AG04450 (cell line): ENCODE measurements around the gene SOSTDC1. TPM values are rescaled to one million over a fixed set of nuclear protein-coding genes. Genes with fewer than 3 reads are reported as not detected.

ENCODE experiments used
- CTCF ChIA-PET: fragments of 300-600, 350-600 bp; formaldehyde crosslinking; extraction: SDS; loops from one replicate; lab custom pipeline; 2022; ENCODE audit warnings: antibody characterized with exemption, inconsistent platforms; lab: Charles Lee
- POLR2A ChIA-PET: fragments of 350-600 bp; formaldehyde crosslinking; extraction: SDS; loops from one replicate; lab custom pipeline; 2021; ENCODE audit warnings: antibody characterized with exemption, inconsistent platforms; lab: Yijun Ruan, JAX
- DNase-seq: peaks from one replicate; pipeline ENCODE4 v3.0.0-alpha.2; 2011; ENCODE audit warnings: low read depth, low spot score
- H3K27ac ChIP-seq: one replicate; pipeline ENCODE4 v1.5.1; 2012; ENCODE audit warnings: low read depth, low read length, control low read depth
- H3K27me3 ChIP-seq: one replicate; pipeline ENCODE4 v1.6.0; 2012; ENCODE audit warnings: low read length; ENCODE audit not compliant: control insufficient read depth, insufficient read depth
- H3K4me3 ChIP-seq: 2 replicates; pipeline ENCODE4 v1.5.1; 2011; ENCODE audit warnings: mild to moderate bottlenecking, low read depth, low read length, control low read depth
- H3K9me3 ChIP-seq: 2 replicates; pipeline ENCODE4 v1.5.1; 2012; ENCODE audit warnings: low read length; ENCODE audit not compliant: control insufficient read depth, insufficient read depth
- CTCF ChIP-seq: IDR thresholded peaks from 2 replicates; pipeline ENCODE4 v1.5.1; 2011; ENCODE audit warnings: low read depth, low read length, control low read depth, inconsistent platforms
- polyA plus RNA-seq: library from polyadenylated mRNA; depleted of rRNA; stranded (reverse); fragments of >200 nt; gene quantifications from 2 replicates; pipeline ENCODE4 v1.2.3, GENCODE V29; 2011

SOSTDC1 gene
- polyA plus RNA-seq, 1 experiment = 0.11 TPM

GRCh38 chr7:16422917-16423316 is 42.6 kb downstream of the SOSTDC1 start:
- Histone ChIP-seq H3K4me3 (no peak overlapping the region), H3K27ac (no peak overlapping the region), H3K9me3 (no peaks in the 10 kb centered on the region), H3K27me3 (no peaks in the 10 kb centered on the region)
- ChIA-PET CTCF (interaction anchor here (1.4 kb wide), 1 partner anchor 142 kb away, joined by 3 read pairs; no protein-coding TSS in a partner anchor), POLR2A (no interaction called here)
- TF ChIP-seq CTCF = no peak
- no peak for DNase-seq

- ChIA-PET POLR2A (no interaction called here), CTCF (interaction anchor here (1.4 kb wide), 1 partner anchor 143 kb away, joined by 3 read pairs; no protein-coding TSS in a partner anchor)
- Histone ChIP-seq H3K27me3 (no peaks in the 10 kb centered on the region), H3K4me3 (no peak overlapping the region), H3K27ac (no peak overlapping the region), H3K9me3 (no peaks in the 10 kb centered on the region)
- no peak for DNase-seq
- TF ChIP-seq CTCF = no peak
These were observed 43.5 kb downstream of the SOSTDC1 start for GRCh38 chr7:16422103-16422435.

- ChIA-PET POLR2A (interaction anchor here (1.2 to 1.7 kb wide), 4 partner anchors 74 to 224 kb away, joined by 3 to 7 read pairs (median 4); partner anchors contain the start of genes ANKMY2 and BZW2), CTCF (interaction anchor here (1.4 to 1.9 kb wide), 2 partner anchors 28 to 143 kb away, joined by 3 to 6 read pairs; no protein-coding TSS in a partner anchor)
- TF ChIP-seq CTCF = no peak
- Histone ChIP-seq H3K4me3 (peak within 1 kb of the TSS; percentile 65), H3K9me3 (no peaks in the 10 kb centered on the region), H3K27ac (peak within 1 kb of the TSS; percentile 95), H3K27me3 (no peaks in the 10 kb centered on the region)
- no peak for DNase-seq
These were observed 44.0 kb downstream of the SOSTDC1 start, which contains the start of gene CRPPA for GRCh38 chr7:16421333-16422102. TSS of gene CRPPA (minus strand) at chr7:16421538. CDS start at chr7:16421322, 216 bp downstream.

GRCh38 chr7:16420649-16421332 is 44.7 kb downstream of the SOSTDC1 start:
- POLR2A ChIA-PET = interaction anchor here (0.7 to 1.7 kb wide), 7 partner anchors 45 to 291 kb away, joined by 3 to 7 read pairs (median 3); partner anchors contain the start of genes ANKMY2 and BZW2

More at GRCh38 chr7:16420649-16421332, 44.7 kb downstream of the SOSTDC1 start:
- H3K27me3 ChIP-seq = no peaks in the 10 kb centered on the region
- peak; percentile 41 for TF ChIP-seq CTCF
- CTCF ChIA-PET = interaction anchor here (0.7 to 1.9 kb wide), 3 partner anchors 9 to 144 kb away, joined by 4 to 6 read pairs (median 5); no protein-coding TSS in a partner anchor
- peak overlapping the region; percentile 65 for H3K4me3 ChIP-seq
- peak overlapping the region; percentile 95 for H3K27ac ChIP-seq
- peak; percentile 63 for DNase-seq
- H3K9me3 ChIP-seq = no peaks in the 10 kb centered on the region
